HG03354 (cell line): Measurements from ENCODE around the gene RSPH9.

Source experiments
- ATAC-seq: cut with Tn5 transposase; IDR thresholded peaks from one replicate; pipeline ENCODE4 v1.9.1; 2021; ENCODE audit warnings: mild to moderate bottlenecking; ENCODE audit not compliant: unreplicated experiment, poor library complexity, severe bottlenecking

Gene RSPH9

DNA sequence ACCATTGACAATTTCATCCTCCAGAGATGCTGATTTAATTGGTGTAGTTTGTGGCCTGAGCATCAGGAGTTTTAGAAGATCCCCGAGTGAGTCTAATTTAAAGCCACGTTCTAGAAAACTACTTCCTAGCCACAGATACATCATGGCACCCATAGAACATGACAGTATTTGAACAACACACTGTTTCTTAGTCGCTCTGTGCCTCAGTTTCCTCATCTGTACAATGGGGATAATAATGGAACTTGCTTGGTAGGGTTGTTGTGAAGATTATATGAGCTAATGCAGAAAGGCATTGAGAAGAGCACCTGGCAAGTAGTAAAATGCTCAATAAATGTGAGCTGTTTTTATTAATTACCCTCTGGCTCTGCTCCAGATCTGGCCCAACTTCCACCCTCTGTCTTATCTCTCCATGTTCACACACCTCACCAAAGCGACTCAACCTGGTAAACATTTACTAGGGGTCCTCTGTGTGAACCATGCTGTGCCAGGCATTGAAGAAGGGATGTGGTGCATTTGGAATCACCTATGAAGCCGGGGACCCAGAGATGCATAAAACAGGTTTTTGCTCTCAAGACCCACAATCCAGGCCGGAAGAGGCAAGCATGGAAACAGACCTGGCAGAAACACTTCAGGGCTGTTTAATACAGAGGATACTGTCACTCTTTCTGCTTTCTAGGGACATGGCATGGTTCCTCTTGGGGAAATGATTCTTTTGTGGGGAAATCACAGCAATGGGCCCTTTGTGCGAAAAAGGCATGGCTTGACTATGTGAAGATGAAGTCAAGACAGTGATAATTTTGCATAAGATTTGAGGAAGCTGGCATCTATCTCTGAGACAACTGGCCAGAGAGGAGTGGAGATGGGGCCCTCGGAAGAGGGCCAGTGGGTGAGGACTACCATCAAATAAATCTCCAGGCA is 58.9 kb downstream of the RSPH9 start:
- no peak for ATAC-seq

DNA sequence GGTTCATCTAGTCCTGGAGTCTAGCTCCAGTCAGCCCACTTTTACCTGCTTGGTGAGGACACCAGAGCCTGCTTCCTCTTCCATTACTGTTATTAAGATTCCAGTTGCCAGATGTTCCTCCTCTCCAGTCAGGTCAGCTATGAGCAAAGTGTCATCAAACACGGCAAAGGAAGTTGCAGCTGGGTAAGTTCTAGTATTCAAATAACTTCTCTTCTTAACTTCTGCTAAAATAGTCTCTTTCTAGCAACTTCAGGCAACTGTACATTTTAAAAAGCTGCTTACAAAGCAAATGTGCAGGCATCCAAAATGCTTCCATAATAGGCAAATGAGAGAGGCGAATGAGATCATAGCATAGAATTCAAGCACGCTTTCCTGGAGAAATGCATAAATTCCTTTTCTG is 61.2 kb downstream of the RSPH9 start:
- ATAC-seq: no peak

DNA sequence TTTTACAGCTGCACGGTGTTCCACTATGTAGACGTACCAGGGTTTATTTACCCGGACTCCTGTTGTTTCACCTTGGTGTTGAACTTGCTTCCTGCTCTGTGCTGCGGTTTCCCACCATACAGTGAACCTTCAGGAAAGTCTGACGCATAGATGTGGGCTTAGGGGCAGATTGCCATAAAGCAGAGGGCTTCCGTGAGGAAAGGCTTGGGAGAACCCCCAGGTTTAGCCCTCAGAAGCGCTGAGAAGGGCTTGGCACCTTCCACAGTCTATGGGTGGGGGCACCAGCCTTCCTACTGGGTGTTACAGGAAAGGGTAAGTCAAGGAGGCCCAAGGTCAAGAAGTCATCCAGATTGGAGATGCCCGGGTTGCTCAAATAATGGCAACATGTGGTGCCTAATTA is 62.0 kb downstream of the RSPH9 start:
- ATAC-seq: no peak

DNA sequence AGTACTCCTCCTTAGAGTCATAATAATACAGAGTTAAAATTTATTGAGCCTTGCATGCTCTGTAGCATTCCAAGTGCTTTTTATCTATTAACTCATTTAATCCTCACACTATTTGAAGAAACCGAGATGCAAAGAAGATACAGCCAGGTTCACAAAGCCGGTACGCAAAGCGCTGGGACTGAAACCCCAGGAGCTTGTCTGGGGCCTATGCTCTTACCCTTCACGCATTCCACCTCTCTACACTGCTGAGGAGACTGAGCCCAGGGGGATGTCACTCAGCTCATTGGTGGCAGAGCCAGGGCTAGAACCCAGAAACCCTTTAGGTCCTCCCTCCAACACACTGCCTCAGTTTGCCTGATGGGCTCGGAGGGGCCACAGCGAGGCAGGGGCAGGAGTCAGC is 62.4 kb downstream of the RSPH9 start:
- ATAC-seq: no peak

DNA sequence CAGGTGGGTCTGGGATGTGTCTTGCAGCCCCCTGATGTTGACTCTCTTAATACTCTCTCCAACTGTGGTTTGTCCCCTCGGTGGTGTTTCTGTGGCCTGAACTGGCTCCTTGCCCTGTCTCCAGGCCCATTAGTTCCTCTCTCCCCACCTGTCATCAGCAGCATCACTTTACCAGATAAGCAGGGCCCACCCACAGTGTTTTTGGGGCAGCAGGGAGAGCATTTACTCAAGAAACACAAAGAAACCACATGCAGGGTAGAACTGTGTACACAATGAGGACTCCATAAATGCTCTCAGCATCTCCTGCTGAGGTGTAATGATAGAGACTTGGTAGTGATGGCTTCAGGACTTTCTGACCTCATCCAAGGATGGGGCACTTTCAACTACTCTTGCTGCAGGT is 62.9 kb downstream of the RSPH9 start:
- no peak for ATAC-seq

GRCh38 chr6:43708860-43709653 is 64.2 kb downstream of the RSPH9 start:
- ATAC-seq: no peak

DNA sequence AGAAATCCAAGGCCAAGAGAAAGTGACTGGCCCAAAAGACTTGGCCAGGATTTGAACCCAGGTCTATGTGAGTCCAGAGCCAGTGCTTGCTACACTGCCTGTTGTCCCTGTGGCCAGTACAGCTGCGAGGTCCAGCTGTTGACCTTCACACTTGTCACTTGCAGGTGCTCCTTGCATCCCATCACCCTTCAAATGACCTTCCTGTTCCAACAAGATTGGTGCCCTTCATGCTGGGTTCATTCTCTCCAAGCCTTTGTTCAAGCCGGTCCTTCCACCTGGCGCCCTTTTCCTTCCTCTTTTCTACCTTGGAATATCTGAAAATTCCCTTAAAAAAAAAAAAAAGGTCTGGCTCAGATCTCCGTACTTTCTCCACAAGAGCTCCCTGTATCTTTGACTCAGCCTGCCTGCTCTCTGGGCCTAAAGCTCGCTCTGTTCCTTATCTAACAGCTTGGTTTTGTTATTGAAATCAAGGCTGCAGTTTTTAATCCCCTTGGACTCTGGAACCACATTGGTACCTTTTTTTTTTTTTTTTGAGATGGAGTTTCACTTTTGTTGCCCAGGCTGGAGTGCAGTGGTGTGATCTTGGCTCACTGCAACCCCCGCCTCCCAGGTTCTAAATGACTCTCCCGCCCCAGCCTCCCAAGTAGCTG is 64.9 kb downstream of the RSPH9 start:
- ATAC-seq: no peak

DNA sequence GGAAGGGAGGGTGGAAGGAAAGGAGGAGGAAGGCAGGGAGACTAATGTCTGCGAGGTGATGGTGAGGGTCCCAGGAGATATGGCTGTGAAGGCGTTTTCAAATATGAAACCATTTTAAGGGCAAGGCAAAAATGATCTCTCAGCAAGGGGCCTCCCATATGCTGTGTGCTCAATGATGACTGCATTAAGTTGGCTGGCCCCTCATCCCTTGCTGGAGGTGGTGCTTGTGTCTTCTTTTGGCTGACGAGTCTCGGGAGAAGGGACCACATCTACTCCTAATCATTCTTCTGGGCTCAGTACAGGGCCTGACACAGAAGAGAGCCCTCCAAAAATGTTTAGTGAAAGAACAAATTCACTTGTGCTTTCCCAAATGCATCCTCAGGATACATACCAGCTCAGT is 65.7 kb downstream of the RSPH9 start:
- ATAC-seq: no peak

GRCh38 chr6:43712579-43712978 is 67.7 kb downstream of the RSPH9 start:
- no peak for ATAC-seq

GRCh38 chr6:43713643-43714310 is 68.9 kb downstream of the RSPH9 start:
- no peak for ATAC-seq

GRCh38 chr6:43714311-43715055 is 69.6 kb downstream of the RSPH9 start:
- ATAC-seq: peak; percentile 30

- peak; percentile 88 for ATAC-seq
Observed at GRCh38 chr6:43715056-43715788, 70.4 kb downstream of the RSPH9 start.

DNA sequence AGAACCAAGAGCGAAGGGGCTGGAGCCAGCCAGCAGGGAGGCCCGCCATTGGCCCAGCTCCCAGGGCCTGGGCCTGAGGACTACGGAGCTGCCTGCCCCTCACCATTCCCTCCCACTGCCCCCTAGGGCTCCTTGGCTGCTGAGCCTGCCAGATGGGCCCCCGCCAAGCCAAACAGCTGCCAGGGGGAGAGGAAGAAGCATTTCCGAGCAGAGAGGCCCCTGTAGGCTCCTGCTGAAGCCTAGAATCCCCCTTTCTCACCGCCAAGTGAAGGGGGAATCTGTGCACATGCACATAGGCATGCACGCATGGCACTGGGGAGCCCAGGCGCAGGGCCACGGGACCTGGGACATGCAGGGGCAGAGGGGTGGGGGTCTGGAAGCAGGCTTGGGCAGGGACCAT is 71.3 kb downstream of the RSPH9 start:
- ATAC-seq: no peak

DNA sequence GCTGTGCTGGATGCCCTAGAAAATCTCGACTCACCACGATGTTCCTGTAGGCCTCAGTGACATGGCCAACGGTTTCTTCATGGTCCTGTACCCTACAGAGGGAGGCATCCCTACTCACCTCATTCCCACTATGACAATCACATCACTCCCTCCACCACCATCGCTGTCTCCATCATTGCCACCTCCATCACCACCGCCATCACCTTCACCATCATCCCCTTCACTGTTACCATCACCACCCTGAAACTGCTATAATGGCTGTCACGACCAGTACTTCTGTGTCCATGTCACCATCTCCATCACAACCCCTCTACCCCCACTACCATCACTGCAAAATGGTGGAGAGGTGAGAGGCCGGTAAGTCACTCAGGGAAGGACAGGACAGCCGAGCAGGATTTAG is 72.6 kb downstream of the RSPH9 start:
- no peak for ATAC-seq

DNA sequence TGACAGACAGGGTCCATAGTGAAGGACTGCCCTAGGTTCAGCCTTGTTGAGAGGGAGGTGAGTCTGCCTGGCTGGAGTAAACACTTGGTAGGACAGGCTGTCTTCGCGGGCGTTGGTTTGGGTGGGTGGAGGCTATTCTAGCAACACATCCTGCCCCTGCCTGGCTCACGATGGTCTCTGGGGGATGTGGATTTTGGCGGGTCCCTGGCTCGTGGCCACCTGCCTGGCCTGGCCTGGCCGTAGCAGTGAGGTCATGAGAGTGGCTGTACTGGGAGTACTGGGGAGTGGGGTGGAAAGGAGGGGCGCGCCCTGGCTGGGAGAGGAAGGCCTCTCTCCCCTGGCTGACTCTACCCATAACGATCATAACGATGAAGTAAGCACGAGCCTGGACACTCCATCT is 73.0 kb downstream of the RSPH9 start:
- no peak for ATAC-seq

GRCh38 chr6:43718387-43719105 is 73.7 kb downstream of the RSPH9 start:
- no peak for ATAC-seq

GRCh38 chr6:43719511-43719910 is 74.7 kb downstream of the RSPH9 start:
- ATAC-seq: no peak

- ATAC-seq: no peak
Observed at GRCh38 chr6:43720999-43721398, 76.2 kb downstream of the RSPH9 start.
